CD14-positive monocyte (primary cell): ENCODE data around the gene ADK. TPM values are rescaled to one million over a fixed set of nuclear protein-coding genes. Genes with fewer than 3 reads are reported as not detected.

Source experiments
- DNase-seq, 3 donors: peaks; one replicate each; pipeline ENCODE4 v3.0.0-alpha.2; 2011 to 2022
- H2AFZ ChIP-seq: 2 replicates; pipeline ENCODE4 v1.6.0; 2012; ENCODE audit warnings: mild to moderate bottlenecking, low read depth, low read length, inconsistent platforms; ENCODE audit not compliant: insufficient read depth, poor library complexity, severe bottlenecking
- H3K27ac ChIP-seq, 2 donors: 1 replicate in 1 of 2; 2 replicates in 1 of 2; pipeline ENCODE4 v1.5.1; 2012 to 2013; ENCODE audit warnings: low read length in 2 of 2, control low read depth in 1 of 2, inconsistent platforms in 1 of 2, low read depth in 1 of 2, mild to moderate bottlenecking in 1 of 2
- H3K27me3 ChIP-seq, 2 donors: one replicate each; pipeline versions ENCODE4 v1.6.0 to v1.6.1; 2011 to 2013; ENCODE audit warnings: low read length in 2 of 2; ENCODE audit not compliant: control insufficient read depth in 2 of 2, insufficient read depth in 2 of 2
- H3K36me3 ChIP-seq, 2 donors: replicated peaks in 1 of 2; 1 replicate in 1 of 2; 2 replicates in 1 of 2; pipeline versions ENCODE4 v1.5.1 to v1.6.1; 2012 to 2013; ENCODE audit warnings: low read length in 2 of 2, control low read depth in 1 of 2, inconsistent platforms in 1 of 2, mild to moderate bottlenecking in 1 of 2; ENCODE audit not compliant: insufficient read depth in 2 of 2, control insufficient read depth in 1 of 2
- H3K4me1 ChIP-seq, 2 donors: 1 replicate in 1 of 2; 2 replicates in 1 of 2; pipeline versions ENCODE4 v1.5.1 to v1.6.1; 2012 to 2013; ENCODE audit warnings: low read length in 2 of 2, control low read depth in 1 of 2, inconsistent platforms in 1 of 2, mild to moderate bottlenecking in 1 of 2, moderate library complexity in 1 of 2; ENCODE audit not compliant: insufficient read depth in 2 of 2, control insufficient read depth in 1 of 2
- H3K4me2 ChIP-seq: replicated peaks from 2 replicates; pipeline ENCODE3; 2012; ENCODE audit warnings: low read length, moderate library complexity, mild to moderate bottlenecking; ENCODE audit not compliant: poor library complexity, severe bottlenecking; ENCODE audit errors: extremely low read depth
- H3K4me3 ChIP-seq, 3 experiments: fragments of 200-600 bp in 1 of 3; sonication (generic) in 1 of 3; replicated peaks in 1 of 3; 1 replicate in 2 of 3; 2 replicates in 1 of 3; pipeline ENCODE4 v1.5.1; 2011 to 2013; ENCODE audit warnings: low read length in 3 of 3, mild to moderate bottlenecking in 3 of 3, control low read depth in 2 of 3, low read depth in 2 of 3, inconsistent platforms in 1 of 3, moderate library complexity in 1 of 3
- H3K79me2 ChIP-seq: 2 replicates; pipeline ENCODE4 v1.6.0; 2012; ENCODE audit warnings: mild to moderate bottlenecking, control low read depth, inconsistent platforms, low read length, moderate library complexity; ENCODE audit not compliant: insufficient read depth
- H3K9ac ChIP-seq: 2 replicates; pipeline ENCODE4 v1.6.0; 2017; ENCODE audit warnings: low read length, mild to moderate bottlenecking; ENCODE audit not compliant: insufficient read depth, poor library complexity, severe bottlenecking
- H3K9me3 ChIP-seq, 2 donors: replicated peaks in 1 of 2; 1 replicate in 1 of 2; 2 replicates in 1 of 2; pipeline versions ENCODE4 v1.5.1 to v1.6.1; 2012 to 2013; ENCODE audit warnings: low read length in 2 of 2, control low read depth in 1 of 2; ENCODE audit not compliant: control insufficient read depth in 1 of 2, insufficient read depth in 1 of 2
- H4K20me1 ChIP-seq: 2 replicates; pipeline ENCODE4 v1.6.0; 2012; ENCODE audit warnings: mild to moderate bottlenecking, low read length, control low read depth, moderate library complexity; ENCODE audit not compliant: insufficient read depth
- H3K27ac Mint-ChIP-seq, 7 donors: one replicate each; pipeline ENCODE4 v1.8.0; 2020; ENCODE audit warnings: mild to moderate bottlenecking in 7 of 7, mixed read lengths in 7 of 7, moderate library complexity in 6 of 7, inconsistent platforms in 2 of 7
- H3K27me3 Mint-ChIP-seq, 3 donors: one replicate each; pipeline ENCODE4 v1.8.0; 2021 to 2022; ENCODE audit warnings: low read depth in 3 of 3, mild to moderate bottlenecking in 3 of 3, mixed read lengths in 3 of 3, moderate library complexity in 3 of 3, inconsistent platforms in 1 of 3
- H3K36me3 Mint-ChIP-seq, 2 donors: one replicate each; pipeline ENCODE4 v1.8.0; 2020; ENCODE audit warnings: mixed read lengths in 2 of 2, inconsistent platforms in 1 of 2, mild to moderate bottlenecking in 1 of 2
- H3K4me1 Mint-ChIP-seq: one replicate; pipeline ENCODE4 v1.8.0; 2020; ENCODE audit warnings: mild to moderate bottlenecking, mixed read lengths
- H3K4me3 Mint-ChIP-seq, 2 donors: one replicate each; pipeline ENCODE4 v1.8.0; 2020; ENCODE audit warnings: mild to moderate bottlenecking in 2 of 2, mixed read lengths in 2 of 2, moderate library complexity in 1 of 2
- H3K9me3 Mint-ChIP-seq, 7 donors: one replicate each; pipeline ENCODE4 v1.8.0; 2020 to 2022; ENCODE audit warnings: mixed read lengths in 7 of 7, mild to moderate bottlenecking in 6 of 7, moderate library complexity in 6 of 7, inconsistent platforms in 2 of 7
- WGBS: methylation state at CpG from one replicate; pipeline ENCODE4 v1.1.5; 2013; ENCODE audit warnings: missing lambda C conversion rate; ENCODE audit not compliant: insufficient coverage; 5-methylcytosine and 5-hydroxymethylcytosine counted together
- intact Hi-C, 2 donors: fragments of 100-400 bp; cut with micrococcal nuclease; formaldehyde crosslinking; loops; one replicate each; pipeline versions ENCODE4 v1.15.0 to v1.15.1; 2023
- polyA plus RNA-seq, 3 donors: library from polyadenylated mRNA; depleted of rRNA in 1 of 3; unstranded in 2 of 3; stranded (reverse) in 1 of 3; fragments of 300-500 nt in 2 of 3; fragments of >200 nt in 1 of 3; fragmentation: Illumina TruSeq in 2 of 3; gene quantifications; 1 replicate in 2 of 3; 2 replicates in 1 of 3; pipeline ENCODE4 v1.2.3, GENCODE V29; 2012 to 2021
- TF ChIP-seq, protein P1 (sequence below): fragments of 200-600 bp; IDR thresholded peaks from one replicate; pipeline ENCODE4 v1.8.0; 2022; ENCODE audit warnings: antibody characterized with exemption, mild to moderate bottlenecking

Gene ADK
- polyA plus RNA-seq, 3 donors = 6.4 to 38.2 (median 35.7) TPM

DNA sequence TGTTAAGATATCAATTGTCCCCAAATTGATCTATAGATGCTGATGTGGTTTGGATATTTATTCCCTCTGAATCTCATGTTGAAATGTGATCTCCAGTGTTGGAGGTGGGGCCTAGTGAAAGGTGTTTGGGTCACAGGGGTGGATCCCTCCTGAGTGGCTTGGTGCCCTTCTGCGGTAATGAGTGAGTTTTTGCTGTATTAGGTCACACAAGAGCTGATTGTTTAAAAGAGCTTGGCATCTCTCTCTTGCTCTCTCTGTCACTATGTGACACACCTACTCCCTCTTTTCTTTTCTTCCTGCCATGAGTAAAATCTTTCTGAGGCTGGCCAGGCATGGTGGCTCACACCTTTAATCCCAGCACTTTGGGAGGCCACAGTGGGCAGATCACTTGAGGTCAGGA lies 577.2 kb downstream of the ADK start:
- Histone ChIP-seq H3K9ac (no peak overlapping the region), H3K36me3 (no peaks in the 10 kb centered on the region), H3K9me3 (no peaks in the 10 kb centered on the region), H3K4me1 (no peaks in the 10 kb centered on the region), H3K27me3 (no peaks in the 10 kb centered on the region), H4K20me1 (no peaks in the 10 kb centered on the region), H2AFZ (no peak overlapping the region), H3K27ac (no peak overlapping the region), H3K79me2 (no peaks in the 10 kb centered on the region), H3K4me3 (no peak overlapping the region), H3K4me2 (no peak overlapping the region)
- peaks cover 0 to 4% (median 4%) of the 10 kb centered on the region in 3 donors for H3K27me3 Mint-ChIP-seq
- intact Hi-C loops = no loop called here
- H3K36me3 Mint-ChIP-seq = no peaks in the 10 kb centered on the region
- TF ChIP-seq, protein P1, sequence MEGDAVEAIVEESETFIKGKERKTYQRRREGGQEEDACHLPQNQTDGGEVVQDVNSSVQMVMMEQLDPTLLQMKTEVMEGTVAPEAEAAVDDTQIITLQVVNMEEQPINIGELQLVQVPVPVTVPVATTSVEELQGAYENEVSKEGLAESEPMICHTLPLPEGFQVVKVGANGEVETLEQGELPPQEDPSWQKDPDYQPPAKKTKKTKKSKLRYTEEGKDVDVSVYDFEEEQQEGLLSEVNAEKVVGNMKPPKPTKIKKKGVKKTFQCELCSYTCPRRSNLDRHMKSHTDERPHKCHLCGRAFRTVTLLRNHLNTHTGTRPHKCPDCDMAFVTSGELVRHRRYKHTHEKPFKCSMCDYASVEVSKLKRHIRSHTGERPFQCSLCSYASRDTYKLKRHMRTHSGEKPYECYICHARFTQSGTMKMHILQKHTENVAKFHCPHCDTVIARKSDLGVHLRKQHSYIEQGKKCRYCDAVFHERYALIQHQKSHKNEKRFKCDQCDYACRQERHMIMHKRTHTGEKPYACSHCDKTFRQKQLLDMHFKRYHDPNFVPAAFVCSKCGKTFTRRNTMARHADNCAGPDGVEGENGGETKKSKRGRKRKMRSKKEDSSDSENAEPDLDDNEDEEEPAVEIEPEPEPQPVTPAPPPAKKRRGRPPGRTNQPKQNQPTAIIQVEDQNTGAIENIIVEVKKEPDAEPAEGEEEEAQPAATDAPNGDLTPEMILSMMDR = no peak
- no peak overlapping the region for H3K4me3 Mint-ChIP-seq
- peaks cover 3 to 25% (median 7%) of the 10 kb centered on the region in 7 donors for H3K9me3 Mint-ChIP-seq
- no peak for DNase-seq
- no CpG with 5 or more reads among the region's 1 CpG for WGBS
- H3K27ac Mint-ChIP-seq = no peak overlapping the region
- H3K4me1 Mint-ChIP-seq = no peaks in the 10 kb centered on the region

DNA sequence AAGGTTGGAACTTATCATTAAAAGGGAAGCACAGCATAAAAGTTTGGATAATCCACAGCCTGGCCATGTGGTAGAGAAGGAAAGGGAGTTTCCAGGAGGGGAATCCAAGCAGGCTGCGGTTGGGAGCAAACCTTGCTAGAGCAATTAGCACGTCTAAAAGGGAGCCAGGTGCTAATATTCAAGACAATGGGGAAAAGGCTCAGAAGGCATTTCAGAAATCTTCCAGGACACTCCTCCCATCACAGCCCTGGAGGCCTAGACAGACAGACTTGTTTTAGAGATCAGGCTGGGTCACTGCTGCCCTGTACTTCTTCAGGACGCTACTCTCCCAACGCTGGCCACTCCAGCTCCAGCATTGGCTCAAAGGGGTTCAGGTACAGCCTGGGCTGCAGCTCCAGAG lies 579.2 kb downstream of the ADK start:
- DNase-seq = no peak
- TF ChIP-seq, protein P1 = no peak
- no peak overlapping the region for H3K4me3 Mint-ChIP-seq
- no peak overlapping the region for H3K27ac ChIP-seq
- H3K9me3 ChIP-seq = no peaks in the 10 kb centered on the region
- peaks cover 0 to 4% (median 3%) of the 10 kb centered on the region in 3 donors for H3K27me3 Mint-ChIP-seq
- no peaks in the 10 kb centered on the region for H3K79me2 ChIP-seq
- no peaks in the 10 kb centered on the region for H3K4me1 Mint-ChIP-seq
- H3K4me2 ChIP-seq = no peak overlapping the region
- H3K9ac ChIP-seq = no peak overlapping the region
- intact Hi-C loops = no loop called here
- no peaks in the 10 kb centered on the region for H3K36me3 Mint-ChIP-seq
- no peaks in the 10 kb centered on the region for H4K20me1 ChIP-seq
- peaks cover 0 to 20% (median 6%) of the 10 kb centered on the region in 7 donors for H3K9me3 Mint-ChIP-seq
- H3K27ac Mint-ChIP-seq = peak overlapping the region in 1 of 7 donors; percentile 11
- no peaks in the 10 kb centered on the region for H3K36me3 ChIP-seq
- no peaks in the 10 kb centered on the region for H3K4me1 ChIP-seq
- no peaks in the 10 kb centered on the region for H3K27me3 ChIP-seq
- H2AFZ ChIP-seq = no peak overlapping the region
- WGBS = 42% methylated on average over 2 of the region's 4 CpGs
- H3K4me3 ChIP-seq = no peak overlapping the region
